HG02852 (cell line): ENCODE results near the gene EN1.

Source experiments
- ATAC-seq: cut with Tn5 transposase; IDR thresholded peaks from one replicate; pipeline ENCODE4 v1.9.1; 2021; ENCODE audit warnings: mild to moderate bottlenecking, moderate library complexity; ENCODE audit not compliant: unreplicated experiment

The EN1 gene

GRCh38 chr2:118826093-118826492 is 21.4 kb downstream of the EN1 start:
- no peak for ATAC-seq

GRCh38 chr2:118823633-118824032 is 23.8 kb downstream of the EN1 start:
- ATAC-seq = no peak

GRCh38 chr2:118822572-118822971 is 24.9 kb downstream of the EN1 start:
- no peak for ATAC-seq

GRCh38 chr2:118822015-118822414 is 25.4 kb downstream of the EN1 start:
- no peak for ATAC-seq

GRCh38 chr2:118817469-118817868 is 30.0 kb downstream of the EN1 start:
- ATAC-seq = no peak

- ATAC-seq = no peak
Observed at GRCh38 chr2:118816669-118817068, 30.8 kb downstream of the EN1 start.

- no peak for ATAC-seq
Observed at GRCh38 chr2:118815731-118816130, 31.7 kb downstream of the EN1 start.

- no peak for ATAC-seq
Observed at GRCh38 chr2:118815314-118815713, 32.1 kb downstream of the EN1 start.

GRCh38 chr2:118814368-118814767 is 33.1 kb downstream of the EN1 start:
- no peak for ATAC-seq

GRCh38 chr2:118813601-118814339 is 33.7 kb downstream of the EN1 start:
- ATAC-seq = no peak

- no peak for ATAC-seq
Observed at GRCh38 chr2:118813111-118813510, 34.3 kb downstream of the EN1 start.

- no peak for ATAC-seq
Observed at GRCh38 chr2:118812552-118812951, 34.9 kb downstream of the EN1 start.

- ATAC-seq = no peak
Observed at GRCh38 chr2:118811514-118812115, 35.8 kb downstream of the EN1 start.

- ATAC-seq = no peak
Observed at GRCh38 chr2:118810766-118811165, 36.7 kb downstream of the EN1 start.

- no peak for ATAC-seq
Observed at GRCh38 chr2:118808429-118808809, 39.0 kb downstream of the EN1 start.

GRCh38 chr2:118807668-118808428 is 39.6 kb downstream of the EN1 start:
- ATAC-seq = no peak

- no peak for ATAC-seq
Observed at GRCh38 chr2:118806797-118807667, 40.4 kb downstream of the EN1 start.

- ATAC-seq = no peak
Observed at GRCh38 chr2:118805064-118805690, 42.3 kb downstream of the EN1 start.

GRCh38 chr2:118803012-118803411 is 44.4 kb downstream of the EN1 start:
- no peak for ATAC-seq

GRCh38 chr2:118801151-118801550 is 46.3 kb downstream of the EN1 start:
- no peak for ATAC-seq

GRCh38 chr2:118800736-118801135 is 46.7 kb downstream of the EN1 start:
- no peak for ATAC-seq
